ENCODE measurements around the gene TOM1. TPM values are rescaled to one million over a fixed set of nuclear protein-coding genes. Genes with fewer than 3 reads are reported as not detected.

Gene TOM1
- polyA plus RNA-seq (ENCODE audit: insufficient read length in 4 of 4) = 10 to 100 TPM; 39.2 to 42.9 (median 41.7) TPM

DNA sequence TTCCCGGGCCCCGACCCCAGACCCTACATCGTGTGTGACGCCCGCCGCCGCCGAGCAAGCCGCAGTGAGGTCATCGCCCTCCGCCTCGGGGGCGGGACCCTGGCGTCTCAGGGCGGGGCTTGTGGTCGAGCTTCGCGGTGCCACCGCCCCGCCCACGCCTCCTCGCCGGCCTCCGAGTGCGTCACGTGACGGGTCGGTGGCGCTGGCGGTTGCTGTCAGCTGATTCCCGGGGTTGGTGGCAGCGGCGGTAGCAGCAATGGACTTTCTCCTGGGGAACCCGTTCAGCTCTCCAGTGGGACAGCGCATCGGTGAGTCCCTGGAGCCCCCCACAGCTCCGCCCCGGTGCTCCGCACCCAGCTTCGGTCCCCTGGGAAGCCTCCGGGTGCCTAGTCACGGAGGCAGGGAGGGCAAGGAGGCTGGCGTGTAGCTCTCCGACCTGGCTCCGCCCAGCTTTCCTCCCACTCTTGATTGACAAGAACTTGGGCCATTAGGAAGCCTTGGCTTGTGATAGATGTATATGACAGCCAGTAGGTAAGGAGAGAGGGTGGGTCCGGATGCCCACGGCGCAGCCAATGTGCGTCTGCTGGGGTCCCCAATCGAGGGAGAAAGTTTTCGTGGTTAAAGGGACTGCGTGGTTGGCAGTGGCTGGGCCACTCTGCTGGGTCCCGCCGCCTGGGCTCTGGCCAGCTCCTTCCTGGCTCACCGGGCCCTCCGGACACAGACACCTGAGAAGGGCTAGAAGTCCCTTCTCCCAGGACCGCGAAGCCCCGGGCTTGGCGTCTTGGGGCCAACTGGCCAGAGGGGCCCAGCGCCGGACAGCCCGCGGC is at the start of gene TOM1:
TSS of gene TOM1 (plus strand) at position 222 of the 827 bp plus-strand sequence. CDS start at position 257, 35 bp downstream.
- DNase-seq (ENCODE audit: low read depth in 4 of 4, low spot score in 2 of 4) = peak; percentile 98 to 100 (median 100)

DNA sequence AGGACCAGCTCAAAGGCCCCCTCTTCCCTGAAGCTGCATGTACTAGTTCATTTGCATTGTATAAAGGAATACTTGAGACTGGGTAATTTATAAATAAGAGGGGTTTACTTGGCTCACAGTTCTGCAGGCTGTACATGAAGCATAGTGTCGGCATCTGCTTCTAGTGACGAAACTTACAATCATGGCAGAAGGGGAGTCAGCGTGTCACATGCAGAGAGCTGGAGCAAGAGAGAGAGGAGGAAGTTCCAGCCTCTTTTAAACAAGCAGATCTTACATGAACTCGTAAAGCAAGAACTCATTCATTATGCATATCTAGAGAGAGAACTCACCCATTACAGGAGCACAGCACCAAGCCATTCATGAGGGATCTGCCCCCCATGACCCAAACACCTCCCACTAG is 49.5 kb upstream of the TOM1 start:
- no peak for DNase-seq (ENCODE audit: low read depth in 4 of 4, low spot score in 2 of 4)

DNA sequence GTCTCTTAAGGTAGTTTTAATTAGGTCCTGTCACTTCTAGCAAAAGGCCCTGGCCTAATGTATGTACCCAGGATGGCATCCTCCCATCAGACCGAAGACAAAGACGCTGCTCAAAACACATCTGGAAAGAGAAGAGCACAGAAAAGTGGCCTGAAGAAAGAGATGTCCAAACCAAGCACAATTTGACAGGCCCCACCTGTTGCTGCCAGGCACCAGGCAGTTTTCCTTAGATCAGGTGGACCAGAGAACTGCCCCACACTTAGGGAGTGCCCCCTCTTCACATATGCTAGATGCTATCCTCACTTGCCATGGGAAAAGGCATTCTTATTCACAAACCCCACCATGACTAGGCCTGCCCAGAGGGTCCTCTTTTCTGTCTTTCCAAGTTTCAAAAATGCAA is 45.7 kb upstream of the TOM1 start:
- no peak for DNase-seq (ENCODE audit: low read depth in 4 of 4, low spot score in 2 of 4)

DNA sequence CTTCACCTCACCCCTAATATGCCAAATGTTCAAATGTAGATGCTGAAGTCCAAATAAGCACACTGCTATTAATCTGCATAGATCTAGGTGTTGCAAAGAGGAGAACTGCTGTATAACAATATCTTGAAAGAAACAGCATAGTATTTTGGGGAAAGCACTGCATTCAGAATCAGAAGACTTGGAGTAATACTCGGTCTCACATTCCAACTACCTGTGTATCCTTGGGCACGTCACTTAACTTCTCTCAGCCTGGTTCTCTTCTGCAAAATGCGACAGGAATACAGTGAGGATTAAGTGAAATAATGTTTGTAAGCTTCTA is 42.7 kb upstream of the TOM1 start:
- DNase-seq (ENCODE audit: low read depth in 4 of 4, low spot score in 2 of 4) = no peak

GRCh38 chr22:35257321-35258190 is 42.1 kb upstream of the TOM1 start, which contains the start of gene HMGXB4:
Gene HMGXB4, plus strand, starts transcription at chr22:35257493. Its CDS starts 4,898 bp downstream, at chr22:35262391.
- peak; percentile 66 to 84 (median 76) for DNase-seq (ENCODE audit: low read depth in 4 of 4, low spot score in 2 of 4)

DNA sequence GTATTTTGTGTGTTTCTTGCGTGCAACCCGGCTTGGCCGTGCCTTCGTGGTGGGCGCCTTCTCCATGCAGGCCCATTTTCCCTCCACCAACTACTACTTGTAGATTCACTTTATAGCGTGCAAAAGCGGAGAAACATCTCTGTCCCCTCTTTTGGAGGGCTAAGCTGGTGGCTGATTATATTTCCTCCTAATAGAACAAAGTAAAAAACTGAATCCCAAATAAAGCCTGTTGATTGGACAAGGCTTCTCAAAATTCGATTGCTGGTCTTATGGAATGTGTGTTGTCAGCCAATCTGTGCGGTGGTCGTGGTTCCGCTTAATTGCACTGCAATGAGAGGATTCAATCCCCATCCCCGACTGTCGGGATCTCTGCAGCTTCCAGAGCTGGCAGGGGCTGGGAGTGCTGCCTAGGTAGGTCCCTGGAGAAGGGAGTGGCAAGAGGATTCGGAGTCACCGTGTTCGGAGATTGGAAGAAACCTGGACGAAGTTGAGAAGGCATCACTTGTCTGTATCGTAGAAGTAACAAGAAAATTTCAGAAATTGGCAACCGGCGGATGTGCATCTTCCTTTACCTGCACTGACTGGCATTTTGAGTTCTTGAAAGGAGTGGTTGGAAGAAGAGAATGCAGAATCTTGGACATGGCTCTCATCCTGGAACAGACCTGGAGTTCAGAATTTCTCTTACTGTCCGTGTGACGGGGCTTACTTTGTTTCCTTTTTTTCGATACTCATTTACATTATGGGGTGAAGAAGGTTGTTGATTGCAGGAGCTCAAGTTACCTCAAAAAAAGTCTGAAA is 41.3 kb upstream of the TOM1 start:
- peak; percentile 25 to 36 (median 30) for DNase-seq (ENCODE audit: low read depth in 4 of 4, low spot score in 2 of 4)

GRCh38 chr22:35264986-35265385 is 34.7 kb upstream of the TOM1 start:
- no peak for DNase-seq (ENCODE audit: low read depth in 4 of 4, low spot score in 2 of 4)

- no peak for DNase-seq (ENCODE audit: low read depth in 4 of 4, low spot score in 2 of 4)
These were observed 33.4 kb upstream of the TOM1 start for GRCh38 chr22:35266277-35266676.

- no peak for DNase-seq (ENCODE audit: low read depth in 4 of 4, low spot score in 2 of 4)
These were observed 30.1 kb upstream of the TOM1 start for GRCh38 chr22:35269630-35270029.

- DNase-seq (ENCODE audit: low read depth in 4 of 4, low spot score in 2 of 4) = no peak
These were observed 25.4 kb upstream of the TOM1 start for GRCh38 chr22:35274154-35274871.

- no peak for DNase-seq (ENCODE audit: low read depth in 4 of 4, low spot score in 2 of 4)
These were observed 24.1 kb upstream of the TOM1 start for GRCh38 chr22:35275580-35275979.

DNA sequence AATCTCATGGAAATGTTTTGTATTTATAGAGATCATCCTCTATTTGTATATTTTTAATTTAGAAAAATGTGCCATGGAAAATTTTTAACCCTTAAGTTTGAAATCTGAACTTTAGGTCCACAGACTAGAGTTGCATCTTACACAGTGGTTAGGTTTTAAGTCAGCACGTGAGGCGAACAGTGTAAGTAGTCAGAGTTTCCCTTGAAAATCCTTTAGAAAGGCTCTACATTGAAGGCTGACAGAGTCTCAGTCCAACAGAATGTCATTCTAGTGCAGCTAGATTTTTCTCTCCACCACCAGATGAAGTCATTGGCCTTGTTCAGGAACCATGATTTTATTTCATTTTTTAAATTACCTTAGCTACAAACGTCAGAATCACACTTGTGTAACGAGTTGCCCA is 23.7 kb upstream of the TOM1 start:
- DNase-seq (ENCODE audit: low read depth in 4 of 4, low spot score in 2 of 4) = no peak

DNA sequence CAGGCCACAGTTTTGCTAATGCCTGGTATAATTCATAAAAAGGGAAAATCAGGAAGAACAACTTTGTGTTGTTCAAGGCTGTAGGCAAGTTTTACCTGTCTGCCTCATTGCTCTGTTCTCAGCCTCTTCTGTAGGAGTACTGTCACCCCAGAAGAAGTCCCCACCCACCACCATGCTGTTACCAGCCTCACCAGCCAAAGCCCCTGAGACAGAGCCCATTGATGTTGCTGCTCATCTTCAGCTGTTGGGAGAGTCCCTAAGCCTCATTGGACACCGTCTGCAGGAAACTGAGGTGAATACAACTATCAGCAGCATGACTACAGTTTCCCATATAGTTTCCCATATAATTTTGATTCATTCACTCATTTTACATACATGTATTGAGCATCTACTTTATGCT is 11.6 kb upstream of the TOM1 start:
- DNase-seq (ENCODE audit: low read depth in 4 of 4, low spot score in 2 of 4) = no peak

DNA sequence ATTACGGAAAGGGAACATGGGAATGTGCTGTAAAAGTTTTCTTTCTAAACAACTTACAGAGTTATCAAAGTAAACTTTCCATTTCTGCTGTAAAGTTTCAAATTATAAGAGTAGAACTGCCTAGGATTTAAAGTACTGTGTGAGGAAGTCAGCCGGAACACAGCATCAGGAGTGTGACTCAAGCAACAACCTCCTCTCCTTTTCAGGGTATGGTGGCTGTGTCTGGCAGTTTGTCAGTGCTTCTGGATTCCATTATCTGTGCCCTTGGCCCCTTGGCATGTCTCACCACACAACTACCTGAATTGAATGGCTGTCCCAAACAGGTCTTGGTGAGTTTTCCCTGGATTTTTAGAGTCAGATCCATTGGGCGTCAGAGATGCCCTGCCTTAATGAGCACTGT is 6.9 kb upstream of the TOM1 start:
- DNase-seq (ENCODE audit: low read depth in 4 of 4, low spot score in 2 of 4) = no peak

DNA sequence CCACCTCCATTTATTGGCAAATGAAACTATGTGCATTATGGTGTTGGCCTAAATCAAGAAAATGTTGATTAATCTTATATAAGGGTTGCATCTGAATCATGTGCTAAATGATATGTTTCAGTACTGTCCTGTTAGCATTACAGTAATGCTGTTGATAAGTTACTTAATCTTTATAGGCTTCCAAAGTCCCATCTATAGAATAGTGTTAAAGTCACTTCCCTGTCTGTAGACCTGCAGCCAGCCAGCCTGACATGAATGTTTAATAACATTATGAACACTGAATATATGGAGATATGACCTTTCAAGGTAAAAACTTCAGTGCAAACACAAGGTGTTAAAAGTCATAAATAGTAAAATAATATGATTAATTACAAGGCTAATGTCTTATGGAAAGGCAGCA is 3.6 kb upstream of the TOM1 start:
- DNase-seq (ENCODE audit: low read depth in 4 of 4, low spot score in 2 of 4) = no peak

- peak in 1 of 4 donors; percentile 50 for DNase-seq (ENCODE audit: low read depth in 4 of 4, low spot score in 2 of 4)
These were observed 449 bp upstream of the TOM1 start for GRCh38 chr22:35299217-35299672.

DNA sequence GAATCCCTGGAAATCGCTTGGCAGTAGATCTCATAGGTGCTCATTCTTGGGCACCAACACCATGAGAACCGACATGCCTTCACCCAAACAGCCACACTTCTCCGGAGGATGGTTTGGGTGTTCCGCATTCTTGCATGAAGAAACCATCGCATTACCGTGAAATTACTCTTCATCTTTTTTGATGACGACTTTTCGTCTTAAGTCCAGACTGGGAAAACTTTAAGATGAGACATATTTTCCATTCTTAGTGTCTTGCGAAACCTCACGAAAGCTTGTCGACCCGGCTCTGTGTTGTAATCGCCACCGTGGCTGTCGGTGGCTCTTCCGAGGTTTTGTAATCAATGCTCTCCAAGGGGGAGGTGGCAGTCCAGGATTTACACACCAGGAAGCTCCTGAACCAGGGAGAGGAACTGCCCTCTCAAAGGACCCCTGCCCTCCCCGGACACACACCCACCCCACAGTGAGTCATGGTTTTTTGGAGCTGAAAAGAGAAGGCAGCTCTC is 1.7 kb downstream of the TOM1 start:
- no peak for DNase-seq (ENCODE audit: low read depth in 4 of 4, low spot score in 2 of 4)

DNA sequence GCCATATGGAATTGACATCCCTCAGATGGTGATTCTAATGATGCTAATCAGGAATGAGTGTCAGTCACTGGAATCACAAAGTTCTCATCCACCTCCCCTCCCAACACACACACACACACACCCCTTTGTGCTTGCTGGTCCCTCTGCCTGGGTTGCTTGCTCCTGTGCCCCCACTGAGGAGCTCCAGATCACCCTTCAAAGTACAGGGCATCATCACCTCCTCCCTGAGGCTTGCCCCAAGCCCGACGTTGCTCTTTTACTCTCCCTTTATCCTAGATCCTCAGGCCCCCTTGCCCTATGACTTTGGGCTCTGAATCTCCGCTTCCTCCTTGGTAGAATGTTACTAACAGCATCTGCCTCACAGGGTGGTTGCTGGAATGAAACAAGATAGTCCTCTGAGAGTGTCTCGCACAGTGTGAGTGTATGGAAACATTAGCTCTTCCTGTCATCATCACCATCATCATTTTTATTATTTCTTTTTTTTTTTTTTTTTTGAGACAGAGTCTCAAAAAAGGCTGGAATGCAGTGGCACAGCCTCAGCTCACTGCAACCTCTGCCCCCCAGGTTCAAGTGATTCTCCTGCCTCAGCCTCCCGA is 3.4 kb downstream of the TOM1 start:
- DNase-seq (ENCODE audit: low read depth in 4 of 4, low spot score in 2 of 4) = no peak

- DNase-seq (ENCODE audit: low read depth in 4 of 4, low spot score in 2 of 4) = no peak
These were observed 5.9 kb downstream of the TOM1 start for GRCh38 chr22:35305525-35306070.
